Stimulated activated naive CD4-positive, alpha-beta T cell treated with Interleukin-2 at 50 U/mL for 16 hours (primary cell): Measurements from ENCODE around the gene IQCB1.
"Not testable (repeated sequence)": the region's sequence is repeated elsewhere in the genome, so short reads cannot be mapped to it uniquely, and the experiment has no call there.

Experiments
- DNase-seq: peaks from one replicate; lab custom pipeline; 2025; lab: John Stamatoyannopoulos, UW

The IQCB1 gene

DNA sequence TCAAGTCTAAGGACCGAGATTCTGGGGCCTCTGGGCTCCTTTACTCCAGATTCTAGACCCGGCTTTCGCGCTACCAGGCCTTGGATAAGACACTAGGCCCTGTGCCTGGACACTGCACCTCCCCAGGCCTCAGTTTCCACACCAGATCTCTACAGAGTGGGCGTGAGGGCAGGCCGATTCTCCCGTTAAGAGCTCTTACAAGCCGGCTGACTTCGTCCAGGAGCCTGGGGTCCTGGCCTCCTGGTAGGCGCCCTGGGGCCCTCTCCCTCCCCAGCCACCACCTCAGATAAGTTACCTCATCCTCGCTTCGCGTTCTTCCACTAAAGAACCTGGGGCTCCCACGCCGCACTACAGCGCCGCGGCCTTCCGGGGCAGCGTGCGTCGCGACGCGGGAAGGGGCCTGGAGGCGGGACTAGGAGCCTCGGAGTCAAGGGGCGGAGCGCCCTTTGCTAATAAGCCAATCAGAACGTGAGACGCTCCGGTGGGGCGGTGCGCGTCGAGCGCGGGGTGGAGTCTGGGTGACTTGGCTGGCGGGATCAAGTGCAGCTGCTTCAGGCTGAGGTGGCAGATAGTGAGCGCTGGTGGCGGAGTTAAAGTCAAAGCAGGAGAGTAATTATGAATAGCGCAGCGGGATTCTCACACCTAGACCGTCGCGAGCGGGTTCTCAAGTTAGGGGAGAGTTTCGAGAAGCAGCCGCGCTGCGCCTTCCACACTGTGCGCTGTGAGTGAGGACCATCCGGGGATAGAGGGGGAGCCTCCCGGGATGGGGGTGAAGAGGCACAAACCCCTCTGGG, at the start of gene IQCB1, which contains the start of gene EAF2:
IQCB1 (minus strand) TSS at position 390 of the 794 bp plus-strand sequence. CDS start 6,100 bp downstream, outside the sequence.
EAF2 (plus strand) TSS at position 539 of the 794 bp plus-strand sequence; CDS start at position 616, 77 bp downstream.
- DNase-seq: peak; percentile 91

DNA sequence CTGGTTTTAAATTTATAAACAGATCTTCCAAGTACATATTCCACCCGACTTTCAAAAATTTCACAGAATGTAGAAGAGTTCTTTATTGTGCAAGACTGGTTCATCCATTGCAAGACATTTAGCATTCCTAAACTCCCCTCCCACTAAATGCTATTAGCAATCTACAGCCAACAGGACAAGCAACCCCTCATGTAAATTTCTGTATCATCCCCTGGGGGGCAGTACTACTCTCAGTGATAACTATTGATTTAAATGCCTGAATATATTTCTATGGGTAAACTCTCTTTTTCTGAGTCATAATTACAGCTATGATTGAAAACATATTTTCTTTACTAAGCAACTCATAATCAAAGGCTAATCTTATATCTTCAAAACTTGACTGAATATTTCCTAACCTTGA, 48.6 kb upstream of the IQCB1 start:
- DNase-seq: no peak

GRCh38 chr3:121878411-121878810, 43.6 kb upstream of the IQCB1 start:
- DNase-seq: no peak

GRCh38 chr3:121871430-121871829, 36.6 kb upstream of the IQCB1 start:
- no peak for DNase-seq

- no peak for DNase-seq
These were observed 35.9 kb upstream of the IQCB1 start for GRCh38 chr3:121870717-121871116.

DNA sequence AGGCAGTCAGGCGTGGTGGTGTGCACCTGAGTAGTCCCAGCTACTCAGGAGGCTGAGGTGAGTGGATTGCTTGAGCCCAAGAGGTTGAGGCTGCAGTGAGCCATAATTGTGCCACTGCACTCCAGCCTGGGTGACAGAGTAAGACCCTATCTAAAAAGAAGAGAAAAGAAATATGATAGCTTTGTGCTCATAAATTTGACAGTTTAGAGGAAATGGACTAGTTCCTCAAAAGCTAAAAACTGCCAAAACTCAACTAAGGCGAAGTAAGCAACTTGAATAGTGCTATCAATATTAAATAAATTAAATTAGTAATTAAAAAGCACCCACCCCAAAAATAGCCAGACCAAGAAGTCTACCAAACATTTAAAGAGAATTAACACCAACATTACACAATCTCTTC, 34.9 kb upstream of the IQCB1 start:
- no peak for DNase-seq

- no peak for DNase-seq
These were observed 28.9 kb upstream of the IQCB1 start for GRCh38 chr3:121863801-121864200.

GRCh38 chr3:121863247-121863646, 28.4 kb upstream of the IQCB1 start:
- not testable (repeated sequence) for DNase-seq

DNA sequence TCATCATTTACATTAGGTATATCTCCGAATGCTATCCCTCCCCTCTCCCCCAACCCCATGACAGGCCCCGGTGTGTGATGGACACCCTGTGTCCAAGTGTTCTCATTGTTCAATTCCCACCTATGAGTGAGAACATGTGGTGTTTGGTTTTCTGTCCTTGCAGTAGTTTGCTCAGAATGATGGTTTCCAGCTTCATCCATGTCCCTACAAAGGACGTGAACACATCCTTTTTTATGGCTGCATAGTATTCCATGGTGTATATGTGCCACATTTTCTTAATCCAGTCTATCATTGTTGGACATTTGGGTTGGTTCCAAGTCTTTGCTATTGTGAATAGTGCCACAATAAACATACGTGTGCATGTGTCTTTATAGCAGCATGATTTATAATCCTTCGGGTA, 22.9 kb upstream of the IQCB1 start:
- DNase-seq: not testable (repeated sequence)

DNA sequence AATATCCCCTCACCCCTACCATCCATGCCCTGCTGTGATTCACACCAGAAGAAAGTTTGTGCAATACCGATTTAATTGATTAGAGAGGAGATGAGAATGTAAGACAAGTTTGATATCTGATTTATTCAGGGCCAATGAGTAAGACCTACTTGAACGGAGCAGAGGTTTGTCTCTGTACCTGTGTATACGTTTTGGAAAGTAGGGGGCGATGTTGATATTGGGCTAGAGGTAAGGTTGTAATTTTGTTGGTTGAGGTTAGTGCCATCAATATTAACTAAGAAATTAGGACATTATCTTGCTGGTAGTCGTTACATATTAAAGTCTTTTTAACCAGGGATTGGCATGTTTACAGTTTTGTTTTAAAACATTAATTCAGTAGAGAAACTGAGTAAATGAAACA, 20.7 kb upstream of the IQCB1 start:
- no peak for DNase-seq

GRCh38 chr3:121852256-121852655, 17.4 kb upstream of the IQCB1 start:
- DNase-seq: no peak

DNA sequence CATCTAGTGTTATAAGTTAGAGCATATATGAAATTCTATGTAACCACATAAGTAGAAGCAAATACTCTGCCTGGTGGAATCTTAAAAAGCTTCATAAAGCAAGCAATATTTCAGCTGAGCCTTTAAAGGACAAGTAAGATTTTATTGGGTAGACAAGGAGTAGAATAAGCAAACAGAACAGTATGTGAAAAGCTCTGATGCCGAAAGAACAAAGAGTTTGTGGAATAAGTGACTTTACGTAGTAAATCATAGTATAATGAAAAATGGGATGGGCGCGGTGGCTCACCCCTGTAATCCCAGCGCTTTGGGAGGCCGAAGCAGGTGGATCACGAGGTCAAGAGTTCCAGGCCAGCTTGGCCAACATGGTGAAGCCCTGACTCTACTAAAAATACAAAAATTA, 10.0 kb upstream of the IQCB1 start:
- no peak for DNase-seq

- no peak for DNase-seq
These were observed 5.1 kb upstream of the IQCB1 start for GRCh38 chr3:121839962-121840361.

DNA sequence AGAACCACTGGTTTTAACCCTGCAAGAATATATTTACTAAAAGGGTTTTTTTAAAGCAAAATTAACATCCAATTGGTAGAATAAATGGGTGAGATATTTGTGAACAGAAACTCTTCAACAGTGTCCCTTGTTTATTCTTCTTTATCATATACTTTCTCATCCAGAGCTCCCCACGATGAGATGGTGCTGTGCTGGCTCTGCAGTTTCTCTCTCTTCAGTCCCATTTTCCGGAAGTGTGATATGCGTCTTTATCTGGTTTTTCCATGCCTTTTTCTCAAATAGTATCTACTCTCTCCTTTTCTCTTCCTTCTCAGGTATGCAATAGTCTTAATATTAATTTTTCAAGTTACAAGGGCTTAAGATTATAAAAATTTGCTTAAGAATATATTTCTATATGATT, 1.6 kb upstream of the IQCB1 start:
- DNase-seq: no peak

- no peak for DNase-seq
These were observed 1.2 kb upstream of the IQCB1 start for GRCh38 chr3:121836064-121836463.

DNA sequence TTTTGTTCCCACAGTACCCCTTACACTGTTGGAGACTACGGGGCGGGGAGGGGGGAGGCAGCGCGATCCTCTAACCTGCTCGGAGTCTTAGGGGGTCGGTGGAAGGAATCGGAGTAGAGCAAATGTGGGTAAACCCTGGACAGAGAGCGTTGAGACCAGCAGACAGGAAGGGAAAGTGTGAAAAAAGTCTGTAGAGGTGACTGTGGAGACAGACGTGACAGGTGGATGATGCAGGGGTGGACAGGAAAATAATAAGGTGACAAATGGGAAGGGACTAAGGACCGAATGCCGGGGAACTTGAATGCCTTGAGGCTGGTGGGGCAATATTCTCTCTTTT, 573 bp upstream of the IQCB1 start:
- no peak for DNase-seq

GRCh38 chr3:121834157-121834670, 646 bp downstream of the IQCB1 start:
- no peak for DNase-seq

DNA sequence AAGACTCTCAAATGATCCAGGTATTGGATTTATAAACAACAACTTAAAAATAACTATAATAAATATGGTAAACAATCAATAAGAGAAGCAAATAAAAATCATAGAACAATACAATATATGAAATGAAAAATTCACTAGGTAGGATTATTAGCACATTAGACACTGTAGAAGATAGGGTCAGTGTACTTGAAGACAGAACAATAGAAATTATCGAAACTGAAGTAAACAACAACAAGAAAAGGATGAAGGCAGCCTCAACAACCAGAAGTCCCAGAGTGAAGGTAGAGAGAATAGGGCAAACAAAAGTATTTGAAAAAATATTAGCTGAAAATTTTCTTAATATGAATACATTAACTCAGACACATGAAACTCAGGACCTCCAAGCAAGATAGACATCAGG, 11.9 kb downstream of the IQCB1 start:
- DNase-seq: no peak

GRCh38 chr3:121821421-121822199, 13.2 kb downstream of the IQCB1 start:
- no peak for DNase-seq

DNA sequence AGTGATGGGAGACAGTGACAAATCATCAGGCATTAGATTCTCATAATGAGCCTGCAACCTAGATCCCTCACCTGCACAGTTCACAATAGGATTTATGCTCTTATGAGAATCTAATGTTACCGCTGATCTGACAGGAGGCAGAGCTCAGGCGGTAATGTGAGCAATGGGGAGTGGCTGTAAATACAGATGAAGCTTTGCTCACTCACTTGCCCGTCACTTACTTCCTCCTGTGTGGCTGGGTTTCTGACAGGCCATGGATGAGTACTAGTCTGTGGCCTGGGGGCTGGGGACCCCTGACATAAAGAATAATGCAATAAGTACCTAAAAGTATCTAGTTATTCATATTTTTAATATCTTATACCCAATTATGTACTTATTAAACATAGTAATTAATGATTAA, 15.6 kb downstream of the IQCB1 start:
- DNase-seq: no peak

DNA sequence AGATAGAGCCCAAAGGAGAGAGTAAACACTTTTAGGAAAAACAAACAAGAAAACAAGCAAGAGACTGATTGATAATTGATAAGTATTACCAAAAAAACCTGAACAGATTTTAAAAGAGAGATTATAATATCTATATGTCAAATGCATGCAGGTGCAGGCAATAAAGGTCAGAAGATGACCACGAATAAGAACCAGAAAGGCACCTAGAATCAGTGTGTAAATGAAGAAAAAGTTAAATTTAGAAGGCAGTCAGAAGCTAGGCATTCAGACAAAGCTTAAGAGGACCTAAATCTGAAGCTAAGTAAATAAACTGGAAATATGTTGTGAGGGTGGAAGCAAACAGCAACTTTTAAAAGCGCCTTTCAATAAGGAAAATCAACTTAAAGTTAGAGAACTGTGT, 16.3 kb downstream of the IQCB1 start:
- DNase-seq: no peak

GRCh38 chr3:121817753-121818152, 17.1 kb downstream of the IQCB1 start:
- no peak for DNase-seq

DNA sequence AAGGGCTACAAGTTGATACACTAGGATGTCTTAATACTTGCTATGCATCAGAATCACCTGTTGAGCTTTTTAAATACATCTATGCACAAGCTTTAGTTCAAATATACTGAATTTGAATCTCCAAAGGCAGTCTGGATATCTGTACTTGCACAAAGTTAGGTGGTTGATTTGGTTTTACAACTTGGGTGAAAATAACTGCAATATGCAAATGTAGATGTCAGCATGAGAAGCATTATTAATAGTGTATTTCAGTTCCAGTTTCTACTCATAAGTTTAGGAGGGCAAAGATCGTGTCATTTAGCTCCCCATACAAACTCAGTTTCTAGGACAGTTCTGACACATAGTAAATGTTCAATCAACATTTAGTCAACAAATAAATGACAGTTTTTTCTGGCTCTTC, 25.6 kb downstream of the IQCB1 start:
- DNase-seq: no peak
